Inferior parietal cortex (tissue), 1 donor: ENCODE data around the gene CDK5.

Experiments used
- DNase-seq: peaks from one replicate; pipeline ENCODE4 v3.0.0-alpha.2; 2016; ENCODE audit errors: extremely low spot score

The CDK5 gene

GRCh38 chr7:151086802-151087244 lies 29.1 kb upstream of the CDK5 start:
- DNase-seq, result no peak

DNA sequence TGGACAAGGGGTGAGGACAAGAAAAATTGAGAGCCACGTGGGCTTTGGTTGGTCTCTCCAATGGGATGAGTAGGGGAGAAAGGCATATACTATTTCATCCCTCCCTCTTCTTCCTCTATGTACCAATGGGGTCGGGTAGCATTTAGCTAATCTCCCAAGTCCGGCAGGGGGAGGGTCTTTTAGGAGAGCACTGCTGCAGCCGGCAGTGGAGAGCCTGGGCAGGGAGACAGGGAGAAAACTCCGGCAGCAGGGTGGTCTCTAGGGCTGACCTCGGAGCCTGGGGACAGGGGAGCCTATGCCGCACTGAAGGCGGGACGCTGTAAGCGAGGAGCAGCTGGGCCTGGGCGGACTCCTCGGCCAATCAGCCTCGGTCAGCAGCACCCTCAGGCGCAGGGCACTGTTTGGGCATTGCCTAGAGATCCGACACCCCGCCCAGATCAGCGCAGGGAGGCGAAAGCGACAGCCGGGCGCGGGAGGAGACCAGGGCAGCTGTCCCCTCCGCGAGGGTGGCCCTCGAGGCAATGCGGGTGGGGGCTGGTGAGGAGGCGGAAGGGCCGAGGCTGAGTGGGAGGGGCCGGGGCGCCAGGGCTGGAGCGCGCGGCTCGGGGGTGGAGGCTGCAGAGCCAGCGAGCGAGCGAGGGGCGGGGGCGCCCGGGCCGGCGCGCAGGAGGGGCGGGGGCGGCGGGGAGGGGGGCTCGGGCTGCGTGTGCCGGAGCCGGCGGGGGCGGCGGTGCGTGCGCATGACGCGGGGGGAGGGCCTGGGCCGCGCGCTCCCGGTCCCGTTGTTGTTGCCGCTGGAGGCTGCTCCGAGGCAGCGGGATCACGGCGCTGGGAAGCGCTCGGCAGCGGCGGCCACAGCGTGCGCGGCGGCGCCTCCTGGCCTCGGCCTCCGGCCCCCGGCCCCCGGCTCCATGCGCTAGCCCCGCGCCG lies 28.3 kb upstream of the CDK5 start, which contains the start of gene AGAP3:
TSS of gene AGAP3 (plus strand) at position 785 of the 930 bp plus-strand sequence. CDS start 267 bp downstream, outside the sequence.
- no peak for DNase-seq

DNA sequence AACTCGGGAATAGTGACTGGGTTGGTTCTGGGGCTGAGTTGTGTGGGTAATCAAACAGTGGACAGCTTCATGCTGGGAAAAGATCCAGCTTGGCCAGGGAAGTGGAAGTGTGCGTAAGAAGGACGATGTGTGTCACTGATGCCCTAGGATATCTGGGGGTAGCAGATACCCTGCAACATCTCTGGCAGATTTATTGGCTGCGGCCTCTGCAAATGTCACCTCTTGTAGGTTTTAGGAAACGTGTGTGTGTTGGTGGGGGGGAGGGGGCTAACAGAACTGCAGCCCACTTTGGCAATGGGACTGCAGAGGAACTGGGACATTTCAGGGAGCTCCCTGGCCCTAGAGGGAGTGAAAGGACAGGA lies 27.6 kb upstream of the CDK5 start:
- no peak for DNase-seq

DNA sequence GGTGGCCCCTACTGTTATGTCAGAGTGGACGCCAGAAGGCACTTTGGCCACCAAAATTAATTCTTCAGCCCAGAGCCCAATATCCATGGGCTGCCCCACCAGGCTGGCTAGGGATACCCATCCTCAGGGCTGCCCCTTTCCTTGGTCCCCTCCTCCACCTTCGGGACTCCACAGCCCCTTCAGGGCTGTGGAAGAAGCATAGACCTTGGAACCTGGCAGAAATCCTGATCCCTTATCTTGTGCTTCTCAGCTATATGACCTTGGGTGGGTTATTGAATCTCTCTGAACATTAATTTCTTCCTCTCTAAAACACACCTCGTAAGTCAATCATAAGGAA lies 26.1 kb upstream of the CDK5 start:
- DNase-seq, result no peak

GRCh38 chr7:151083071-151083823 lies 25.6 kb upstream of the CDK5 start, which contains the start of gene TMUB1:
TSS of gene TMUB1 (minus strand) at chr7:151083493. CDS start at chr7:151082563, 930 bp downstream.
- DNase-seq, result no peak

DNA sequence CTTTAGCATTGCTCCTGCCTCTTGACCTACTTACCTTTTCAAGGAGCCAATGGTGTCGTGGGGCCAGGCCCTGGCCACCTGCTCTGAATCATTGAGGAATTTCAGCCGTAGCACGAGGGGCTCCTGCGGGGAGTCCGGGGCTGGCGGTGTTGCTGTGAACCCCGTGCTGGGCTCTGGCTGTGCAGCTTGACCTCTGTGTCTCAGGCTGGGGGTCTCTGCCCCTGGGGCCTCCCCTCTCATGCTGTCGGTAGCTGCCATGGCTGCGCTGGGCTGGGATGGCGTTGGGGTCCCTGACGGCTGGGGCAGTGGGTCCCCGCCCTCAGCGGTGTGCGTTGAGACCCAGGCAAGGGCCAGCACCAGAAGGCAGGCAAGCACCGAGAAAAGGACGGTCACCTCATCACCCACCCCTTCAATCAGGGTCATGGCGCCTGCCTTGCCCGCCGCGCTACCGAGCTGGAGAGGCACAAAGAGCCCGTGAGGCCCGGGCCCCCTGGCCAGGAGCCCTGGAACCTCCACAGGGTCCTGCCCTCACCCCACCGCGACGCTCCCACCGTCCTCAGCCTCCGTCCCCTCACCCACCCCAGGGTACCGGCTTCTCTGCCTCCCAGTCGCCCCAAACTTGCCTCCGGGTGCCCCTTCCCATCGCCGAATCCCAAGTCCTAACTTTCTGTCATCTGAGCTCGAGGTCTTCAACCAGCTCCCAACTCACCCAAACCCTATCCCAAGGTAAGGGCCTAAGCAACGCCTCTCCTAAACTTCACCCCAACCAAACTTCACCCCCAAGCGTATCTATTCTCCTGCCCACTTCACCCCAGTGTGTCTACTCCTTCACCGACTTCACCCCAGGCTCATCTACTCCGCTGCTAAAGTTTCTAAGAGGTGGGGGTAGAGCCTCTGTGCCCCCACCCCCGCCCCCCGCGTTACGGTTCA lies 24.7 kb upstream of the CDK5 start:
- no peak for DNase-seq

DNA sequence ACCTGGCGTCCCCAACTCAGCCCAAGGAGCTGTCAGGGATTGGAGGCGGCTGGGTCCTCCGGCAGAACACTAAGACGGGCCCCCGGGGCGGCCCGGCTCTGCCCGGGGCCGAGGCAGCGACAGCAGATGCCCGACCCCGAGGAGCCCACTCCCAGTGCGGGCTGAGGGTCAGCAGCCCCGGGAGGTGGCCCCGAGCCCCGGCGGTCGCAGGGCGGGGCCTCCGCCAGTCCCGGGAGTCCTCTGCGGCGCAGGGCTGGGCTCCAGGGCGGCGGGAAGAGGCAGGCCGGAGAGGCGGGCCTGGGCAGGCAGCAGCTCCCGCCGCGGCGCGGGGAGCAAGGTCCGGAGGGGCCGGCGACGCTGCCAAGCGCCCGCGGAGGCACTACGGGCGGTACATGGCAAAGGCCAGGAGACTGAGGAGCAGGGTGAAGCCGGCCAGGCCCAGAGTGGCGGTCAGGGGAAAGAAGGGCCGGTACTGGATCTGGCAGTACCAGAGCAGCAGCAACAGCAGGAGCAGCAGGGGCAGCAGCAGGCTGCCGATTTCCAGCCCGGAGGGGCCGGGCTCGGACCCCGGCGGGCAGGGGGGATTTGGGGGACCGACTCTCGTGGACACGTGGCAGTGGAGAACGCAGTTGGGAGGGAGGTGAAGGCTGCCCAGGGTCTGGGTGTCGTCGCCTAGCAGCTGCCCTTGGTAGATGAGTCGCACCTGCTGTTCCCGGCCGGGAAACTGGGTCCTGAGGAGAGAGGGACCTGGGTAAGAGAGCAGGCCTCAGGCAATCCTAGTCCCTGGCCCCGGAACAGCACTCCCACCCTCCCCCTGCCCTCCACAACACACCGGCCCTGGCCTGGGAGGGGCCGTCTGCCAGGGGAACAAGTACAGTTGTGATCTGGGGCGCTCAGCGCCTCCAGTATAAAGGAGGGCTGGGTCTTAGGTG lies 23.7 kb upstream of the CDK5 start:
- no peak for DNase-seq

DNA sequence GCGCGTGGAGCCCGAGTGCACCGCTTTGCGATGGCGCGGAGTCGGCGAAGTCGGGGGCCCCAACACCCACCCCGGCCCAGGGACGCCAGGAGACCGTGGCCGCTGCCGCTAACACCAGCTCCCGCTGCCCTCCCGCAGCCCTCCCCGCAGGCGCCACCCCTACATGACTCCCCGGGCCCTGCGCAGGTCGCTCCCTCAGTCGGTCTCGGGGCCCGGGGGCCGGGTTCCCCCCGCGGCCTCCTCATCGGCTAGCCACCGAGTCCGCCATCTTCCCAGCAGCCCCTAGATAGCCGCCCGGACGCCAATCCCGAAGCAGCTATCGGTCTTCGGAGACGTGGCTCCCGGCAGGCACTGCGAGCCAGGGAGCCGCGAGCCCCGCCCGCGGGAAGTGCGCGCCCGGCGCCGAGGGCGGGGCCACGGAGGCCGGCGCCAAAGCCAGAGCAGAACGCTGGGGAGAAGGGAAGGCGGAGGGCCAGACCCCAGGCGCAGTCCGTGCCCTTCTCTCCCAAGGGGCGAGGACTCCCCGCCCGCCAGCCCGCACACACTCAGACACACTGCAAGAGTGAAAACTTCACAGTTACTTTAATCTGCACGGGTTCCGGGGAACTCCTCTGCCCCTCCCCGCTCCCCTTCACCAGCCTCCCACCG lies 22.9 kb upstream of the CDK5 start, which contains the start of gene FASTK:
TSS of gene FASTK (minus strand) at position 288 of the 648 bp plus-strand sequence. CDS start at position 245, 43 bp downstream.
- DNase-seq, result peak; percentile 94

DNA sequence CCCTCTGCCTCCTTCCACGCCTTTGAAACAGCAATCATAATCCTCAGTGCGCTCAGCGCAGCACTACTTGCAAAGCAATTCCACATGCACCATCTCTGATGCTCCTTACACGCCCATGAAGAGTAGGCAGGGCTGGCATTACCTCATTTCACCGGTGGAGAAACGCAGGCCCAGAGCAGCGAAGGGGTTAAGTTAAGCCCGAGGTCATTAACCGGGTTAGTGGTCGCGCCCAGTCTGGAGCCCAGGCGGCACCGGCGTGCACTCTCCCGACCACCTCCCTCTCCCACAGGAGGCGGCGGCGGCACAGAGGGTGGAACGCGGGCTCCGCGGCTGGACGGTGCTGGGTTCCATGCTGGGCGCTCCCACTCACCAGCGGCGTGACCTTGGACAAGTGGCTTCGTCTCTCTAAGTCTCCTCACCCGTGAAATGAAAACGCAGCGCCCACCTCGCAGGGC lies 22.4 kb upstream of the CDK5 start:
- no peak for DNase-seq

GRCh38 chr7:151079199-151079910 lies 21.7 kb upstream of the CDK5 start:
- no peak for DNase-seq

GRCh38 chr7:151078233-151079040 lies 20.7 kb upstream of the CDK5 start:
- no peak for DNase-seq

DNA sequence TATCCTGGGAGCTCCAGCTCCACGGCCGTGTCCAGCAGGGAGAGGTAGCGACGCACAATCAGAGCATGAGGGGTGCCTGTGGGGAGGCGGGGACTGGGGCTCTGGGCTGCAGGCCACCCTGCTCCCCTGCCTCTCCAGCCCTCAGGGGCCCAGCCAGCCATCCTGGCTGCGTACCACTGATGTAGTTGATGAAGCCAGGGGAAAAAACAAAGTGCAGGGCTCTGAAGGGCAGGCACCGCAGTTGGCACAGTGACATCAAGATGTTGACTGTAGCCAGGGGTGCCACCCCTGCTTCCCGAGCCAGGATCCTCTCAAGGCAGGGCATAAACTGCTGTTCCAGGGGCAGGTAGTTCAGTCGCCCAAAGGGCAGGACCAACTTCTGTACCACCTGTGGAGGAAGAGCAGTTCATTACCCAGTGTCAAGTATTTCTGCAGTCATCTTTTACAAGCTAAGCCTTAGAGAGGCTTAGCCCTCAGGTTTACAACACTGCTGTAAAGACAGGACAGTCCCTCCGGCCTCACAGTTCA lies 20.1 kb upstream of the CDK5 start:
- DNase-seq, result no peak

DNA sequence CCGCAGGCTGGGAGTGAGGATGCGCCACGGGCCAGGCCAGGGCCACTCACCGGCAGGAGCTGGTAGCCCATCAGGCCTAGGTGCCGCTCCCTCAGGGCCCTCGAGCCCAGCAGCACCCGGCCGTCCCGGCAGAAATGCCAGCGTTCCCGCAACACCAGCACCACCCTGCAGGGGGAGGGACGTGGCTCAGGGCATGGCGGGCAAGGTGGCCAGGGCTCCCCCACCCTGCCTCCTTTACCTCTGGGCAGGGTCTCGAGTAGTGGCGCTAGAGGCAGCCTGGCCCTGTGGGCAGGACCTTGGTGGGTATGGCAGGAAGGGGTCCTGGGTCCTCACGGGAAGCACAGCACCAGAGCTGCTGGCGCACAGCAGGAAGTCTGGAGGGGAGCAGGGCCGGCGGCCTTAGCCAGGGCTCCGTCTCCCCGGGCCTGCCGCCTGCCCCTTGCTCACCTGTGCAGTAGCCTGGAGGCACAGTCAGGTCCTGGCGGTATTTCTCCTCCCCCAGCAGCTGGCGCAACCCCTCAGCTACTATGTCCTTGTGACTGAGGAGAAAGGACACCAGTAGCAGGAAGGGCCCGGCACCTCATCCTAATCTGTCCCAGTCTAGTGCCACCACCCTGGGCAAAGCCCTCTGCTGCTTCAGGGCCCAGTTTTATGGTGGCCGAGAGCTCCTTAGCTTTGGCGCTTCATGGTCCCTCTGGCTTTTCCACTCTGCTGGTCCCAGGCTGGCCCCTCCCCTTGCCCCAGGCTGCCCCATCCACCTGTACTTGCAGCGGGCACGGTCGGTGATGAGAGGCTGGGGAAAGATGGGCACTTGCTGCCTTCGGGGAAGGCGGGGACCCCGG lies 19.4 kb upstream of the CDK5 start:
- no peak for DNase-seq

DNA sequence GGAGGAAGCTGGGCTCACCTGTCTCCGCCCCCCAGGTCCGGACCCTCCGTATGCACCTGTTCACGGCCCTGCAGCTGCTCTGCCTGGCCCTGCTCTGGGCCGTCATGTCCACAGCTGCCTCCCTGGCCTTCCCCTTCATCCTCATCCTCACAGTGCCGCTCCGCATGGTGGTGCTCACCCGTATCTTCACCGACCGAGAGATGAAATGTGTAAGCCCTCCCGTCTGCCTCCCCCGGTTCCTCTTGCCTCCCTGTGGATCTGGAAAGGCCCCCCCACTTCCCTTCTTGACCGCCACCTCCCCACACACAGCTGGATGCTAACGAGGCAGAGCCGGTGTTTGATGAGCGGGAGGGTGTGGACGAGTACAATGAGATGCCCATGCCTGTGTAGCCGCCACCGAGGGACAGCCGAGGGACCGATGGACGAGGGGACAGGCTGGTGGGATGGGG lies 18.3 kb upstream of the CDK5 start:
- DNase-seq, result no peak

- DNase-seq, result no peak
Observed at GRCh38 chr7:151075662-151075971, 17.9 kb upstream of the CDK5 start.

- no peak for DNase-seq
Observed at GRCh38 chr7:151074817-151075661, 17.3 kb upstream of the CDK5 start.
